ENCODE measurements around the gene TNIK. TPM values are rescaled to one million over a fixed set of nuclear protein-coding genes. Genes with fewer than 3 reads are reported as not detected.

Gene TNIK
- total and polyA plus RNA-seq, 12 donors: 9.3 to 51.9 (median 35.1) TPM

GRCh38 chr3:171055336-171056178 lies 404.6 kb downstream of the TNIK start:
- no peak for TF ChIP-seq CTCF (IDR thresholded peaks at IDR 0.05)
- H3K27me3 ChIP-seq: no peaks in the 10 kb centered on the region
- WGBS, 2 donors: 68 to 75% methylated on average over 4 of the region's 4 CpGs
- no peaks in the 10 kb centered on the region for H3K9me3 ChIP-seq
- intact Hi-C loops (cut with DNase I): loop anchor here in 1 of 10 donors (10.0 kb wide), 1 partner anchor 509 kb away; no protein-coding TSS in a partner anchor
- ATAC-seq: no peak
- H3K4me1 ChIP-seq: no peaks in the 10 kb centered on the region
- DNase-seq: no peak
- no peaks in the 10 kb centered on the region for H3K36me3 ChIP-seq
- H3K4me3 ChIP-seq: no peak overlapping the region
- H3K27ac ChIP-seq: no peak overlapping the region

- no peak for TF ChIP-seq CTCF (IDR thresholded peaks at IDR 0.05)
- DNase-seq (no peak), ATAC-seq (no peak)
- H3K4me1 ChIP-seq: no peaks in the 10 kb centered on the region
- intact Hi-C loops (cut with DNase I): loop anchor here in 3 of 10 donors (5.0 to 10.0 kb wide), 2 partner anchors 510 to 512 kb away; no protein-coding TSS in a partner anchor
- no peaks in the 10 kb centered on the region for H3K27me3 ChIP-seq
- no peaks in the 10 kb centered on the region for H3K36me3 ChIP-seq
- no peak overlapping the region for H3K27ac ChIP-seq
- no peak overlapping the region for H3K4me3 ChIP-seq
- no peaks in the 10 kb centered on the region for H3K9me3 ChIP-seq
These were observed 405.3 kb downstream of the TNIK start for GRCh38 chr3:171054921-171055320.

- Histone ChIP-seq H3K36me3 (no peaks in the 10 kb centered on the region), H3K27me3 (no peaks in the 10 kb centered on the region), H3K9me3 (no peaks in the 10 kb centered on the region), H3K4me3 (no peak overlapping the region), H3K4me1 (no peaks in the 10 kb centered on the region), H3K27ac (no peak overlapping the region)
- no peak for TF ChIP-seq CTCF (IDR thresholded peaks at IDR 0.05)
- ATAC-seq: no peak
- WGBS, 2 donors: 82 to 90% methylated on average over 1 of the region's 1 CpG
- no peak for DNase-seq
- intact Hi-C loops (cut with DNase I): loop anchor here in 3 of 10 donors (5.0 to 10.0 kb wide), 2 partner anchors 511 to 513 kb away; no protein-coding TSS in a partner anchor
These were observed 406.0 kb downstream of the TNIK start for GRCh38 chr3:171054231-171054630.

- H3K36me3 ChIP-seq: no peaks in the 10 kb centered on the region
- intact Hi-C loops (cut with DNase I): loop anchor here in 9 of 10 donors (2.0 to 10.0 kb wide), 6 partner anchors 265 to 519 kb away; no protein-coding TSS in a partner anchor
- peaks cover 0 to 6% (median 0%) of the 10 kb centered on the region in 9 donors for H3K4me1 ChIP-seq
- H3K9me3 ChIP-seq: no peaks in the 10 kb centered on the region
- H3K27me3 ChIP-seq: no peaks in the 10 kb centered on the region
- DNase-seq: peak; percentile 16 to 27
- H3K4me3 ChIP-seq: no peak overlapping the region
- no peak overlapping the region for H3K27ac ChIP-seq
- ATAC-seq: peak; percentile 56 to 82 (median 64)
- TF ChIP-seq CTCF (IDR thresholded peaks at IDR 0.05): peak; percentile 30 to 68 (median 63)
- WGBS, 2 donors: 22 to 25% methylated on average over 6 of the region's 6 CpGs
These were observed 410.3 kb downstream of the TNIK start for GRCh38 chr3:171049861-171050444.
